Kidney (tissue), 14 donors: ENCODE measurements around the gene KIF24. TPM values are rescaled to one million over a fixed set of nuclear protein-coding genes. Genes with fewer than 3 reads are reported as not detected.
"Not testable (repeated sequence)": the region's sequence is repeated elsewhere in the genome, so short reads cannot be mapped to it uniquely, and the experiment has no call there.

Experiments
- DNase-seq, 5 donors: peaks; one replicate each; pipeline ENCODE4 v3.0.0-alpha.2; 2013 to 2020
- FAIRE-seq: peaks from 2 replicates; lab custom pipeline; 2012; peaks lifted over from hg19 to GRCh38; lab: Jason Lieb, UNC
- H3K27ac ChIP-seq, 2 donors: one replicate each; pipeline ENCODE4 v1.7.0; 2013; ENCODE audit warnings: low read depth in 2 of 2, low read length in 2 of 2, inconsistent platforms in 1 of 2
- H3K27me3 ChIP-seq: one replicate; pipeline ENCODE4 v1.7.1; 2013; ENCODE audit warnings: low read length, inconsistent platforms; ENCODE audit not compliant: control insufficient read depth, insufficient read depth
- H3K36me3 ChIP-seq, 3 donors: one replicate each; pipeline versions ENCODE4 v1.7.0 to v1.7.1; 2013; ENCODE audit warnings: low read length in 3 of 3, control low read depth in 1 of 3, inconsistent platforms in 1 of 3; ENCODE audit not compliant: insufficient read depth in 3 of 3, control insufficient read depth in 2 of 3
- H3K4me1 ChIP-seq, 3 donors: one replicate each; pipeline versions ENCODE4 v1.7.0 to v1.7.1; 2013; ENCODE audit warnings: low read length in 3 of 3, inconsistent platforms in 1 of 3, low read depth in 1 of 3; ENCODE audit not compliant: control insufficient read depth in 2 of 3, insufficient read depth in 2 of 3
- H3K4me3 ChIP-seq, 3 donors: one replicate each; pipeline versions ENCODE4 v1.7.0 to v1.8.1; 2013; ENCODE audit warnings: low read length in 3 of 3, control low read depth in 1 of 3, inconsistent platforms in 1 of 3
- H3K9ac ChIP-seq, 3 donors: one replicate each; pipeline versions ENCODE4 v1.7.0 to v1.7.1; 2013; ENCODE audit warnings: low read length in 3 of 3, control low read depth in 1 of 3, inconsistent platforms in 1 of 3
- H3K9me3 ChIP-seq, 3 donors: one replicate each; pipeline versions ENCODE4 v1.7.0 to v1.7.1; 2013; ENCODE audit warnings: low read length in 3 of 3, control low read depth in 1 of 3, inconsistent platforms in 1 of 3; ENCODE audit not compliant: control insufficient read depth in 2 of 3, insufficient read depth in 1 of 3
- intact Hi-C: fragments of 100-400 bp; cut with DNase I; formaldehyde crosslinking; loops from one replicate; pipeline ENCODE4 v1.11.1; 2022
- polyA plus RNA-seq: library from polyadenylated mRNA; stranded (reverse); fragments of 350-450 nt; fragmentation: Illumina TruSeq; extraction: RNeasy Lipid Tissue Mini Kit (QIAGEN cat#74804); gene quantifications from one replicate; pipeline ENCODE4 v1.2.3, GENCODE V29; 2014; ENCODE audit warnings: low read depth, low replicate concordance; ENCODE audit not compliant: insufficient read depth
- total RNA-seq: library from RNA; stranded (reverse); fragmentation: NEBNext Ultra II Directional; extraction: Animal tissue kit (Norgen Biotek cat#: 25700); gene quantifications from one replicate; pipeline ENCODE4 v1.2.1, GENCODE V29; 2021
- TF ChIP-seq, protein P1 (sequence below): IDR thresholded peaks from 3 replicates; pipeline ENCODE4 v1.5.1; 2012; ENCODE audit warnings: mild to moderate bottlenecking, moderate library complexity, borderline replicate concordance; ENCODE audit not compliant: insufficient read depth; ENCODE audit errors: extremely low read depth
- donor health status: control.
- donor health status: control.
- donor health status: control.
- donor health status: control.
- donor health status: control.
- donor health status: DM: yes; HTN: yes; CAD: no.
- donor health status: Normal renal cell carcinoma (clear cell type).

Gene KIF24
- total and polyA plus RNA-seq, 2 donors from 2014 or later = 0.58 to 2.8 TPM

GRCh38 chr9:34365282-34365681, 36.2 kb upstream of the KIF24 start:
- Histone ChIP-seq H3K27ac (no peak overlapping the region), H3K36me3 (no peaks in the 10 kb centered on the region), H3K9ac (no peak overlapping the region), H3K4me1 (peaks cover 0 to 5% (median 5%) of the 10 kb centered on the region in 3 donors), H3K27me3 (no peaks in the 10 kb centered on the region), H3K9me3 (no peaks in the 10 kb centered on the region), H3K4me3 (no peak overlapping the region)
- no peak for FAIRE-seq
- TF ChIP-seq, protein P1, sequence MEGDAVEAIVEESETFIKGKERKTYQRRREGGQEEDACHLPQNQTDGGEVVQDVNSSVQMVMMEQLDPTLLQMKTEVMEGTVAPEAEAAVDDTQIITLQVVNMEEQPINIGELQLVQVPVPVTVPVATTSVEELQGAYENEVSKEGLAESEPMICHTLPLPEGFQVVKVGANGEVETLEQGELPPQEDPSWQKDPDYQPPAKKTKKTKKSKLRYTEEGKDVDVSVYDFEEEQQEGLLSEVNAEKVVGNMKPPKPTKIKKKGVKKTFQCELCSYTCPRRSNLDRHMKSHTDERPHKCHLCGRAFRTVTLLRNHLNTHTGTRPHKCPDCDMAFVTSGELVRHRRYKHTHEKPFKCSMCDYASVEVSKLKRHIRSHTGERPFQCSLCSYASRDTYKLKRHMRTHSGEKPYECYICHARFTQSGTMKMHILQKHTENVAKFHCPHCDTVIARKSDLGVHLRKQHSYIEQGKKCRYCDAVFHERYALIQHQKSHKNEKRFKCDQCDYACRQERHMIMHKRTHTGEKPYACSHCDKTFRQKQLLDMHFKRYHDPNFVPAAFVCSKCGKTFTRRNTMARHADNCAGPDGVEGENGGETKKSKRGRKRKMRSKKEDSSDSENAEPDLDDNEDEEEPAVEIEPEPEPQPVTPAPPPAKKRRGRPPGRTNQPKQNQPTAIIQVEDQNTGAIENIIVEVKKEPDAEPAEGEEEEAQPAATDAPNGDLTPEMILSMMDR = no peak
- intact Hi-C loops = no loop called here
- no peak for DNase-seq

- no peak overlapping the region for H3K9ac ChIP-seq
- H3K4me1 ChIP-seq = peaks cover 0 to 5% (median 0%) of the 10 kb centered on the region in 3 donors
- no peaks in the 10 kb centered on the region for H3K9me3 ChIP-seq
- H3K27me3 ChIP-seq = no peaks in the 10 kb centered on the region
- TF ChIP-seq, protein P1 = no peak
- intact Hi-C loops = no loop called here
- H3K4me3 ChIP-seq = no peak overlapping the region
- no peaks in the 10 kb centered on the region for H3K36me3 ChIP-seq
- FAIRE-seq (no peak), DNase-seq (peak in 3 of 5 donors; percentile 33 to 80 (median 35))
- H3K27ac ChIP-seq = no peak overlapping the region
These were observed 34.7 kb upstream of the KIF24 start for GRCh38 chr9:34363619-34364351.

- no peak overlapping the region for H3K27ac ChIP-seq
- H3K9me3 ChIP-seq = no peaks in the 10 kb centered on the region
- intact Hi-C loops = no loop called here
- TF ChIP-seq, protein P1 = no peak
- no peaks in the 10 kb centered on the region for H3K27me3 ChIP-seq
- peak in 1 of 5 donors; percentile 7 for DNase-seq
- peaks cover 0 to 5% (median 0%) of the 10 kb centered on the region in 3 donors for H3K4me1 ChIP-seq
- FAIRE-seq = no peak
- H3K36me3 ChIP-seq = no peaks in the 10 kb centered on the region
- H3K9ac ChIP-seq = no peak overlapping the region
- no peak overlapping the region for H3K4me3 ChIP-seq
These were observed 33.6 kb upstream of the KIF24 start for GRCh38 chr9:34362614-34363214.

DNA sequence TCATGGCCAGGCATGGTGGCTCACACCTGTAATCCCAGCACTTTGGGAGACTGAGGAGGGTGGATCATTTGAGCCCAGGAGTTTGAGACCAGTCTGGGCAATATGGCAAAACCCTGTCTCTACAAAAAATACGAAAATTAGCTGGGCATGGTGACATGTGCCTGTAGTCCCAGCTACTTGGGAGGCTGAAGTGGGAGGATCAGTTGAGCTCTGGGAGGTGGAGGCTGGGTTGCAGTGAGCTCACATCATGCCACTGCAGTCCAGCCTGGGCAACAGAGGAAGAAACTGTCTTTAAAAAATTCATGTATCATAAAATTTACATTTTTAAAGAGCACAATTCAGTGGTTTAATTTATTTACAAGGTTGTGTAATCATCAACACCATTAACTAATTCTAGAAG, 23.9 kb upstream of the KIF24 start:
- H3K4me3 ChIP-seq, H3K36me3 ChIP-seq, H3K4me1 ChIP-seq, intact Hi-C loops, H3K27ac ChIP-seq, FAIRE-seq, H3K9ac ChIP-seq, DNase-seq, H3K9me3 ChIP-seq, H3K27me3 ChIP-seq: not testable (repeated sequence)

- H3K27me3 ChIP-seq, H3K9me3 ChIP-seq, H3K36me3 ChIP-seq, DNase-seq, H3K4me1 ChIP-seq, intact Hi-C loops, FAIRE-seq, H3K9ac ChIP-seq: not testable (repeated sequence)
- Histone ChIP-seq H3K27ac (peak overlapping the region in 1 of 2 donors; percentile 43), H3K4me3 (peak overlapping the region in 1 of 3 donors; percentile 46)
These were observed 23.1 kb upstream of the KIF24 start for GRCh38 chr9:34352122-34352652.
